OCI-LY7 (cell line): ENCODE data around the gene TMEM221. TPM values are rescaled to one million over a fixed set of nuclear protein-coding genes. Genes with fewer than 3 reads are reported as not detected.

Source experiments
- BruUV-seq: library from RNA; stranded (reverse); fragments of 400-500 nt; replicated peaks from 2 replicates; lab custom pipeline; 2021; lab: Mats Ljungman, UMichigan
- CTCF ChIA-PET: fragments of 300-600 bp; sonication (Branson Sonifier 250); formaldehyde crosslinking; loops from one replicate; lab custom pipeline; 2022; ENCODE audit warnings: antibody characterized with exemption; ENCODE audit not compliant: unreplicated experiment; lab: Charles Lee
- POLR2A ChIA-PET: fragments of 300-600 bp; sonication (Branson Sonifier 250); formaldehyde crosslinking; loops from one replicate; lab custom pipeline; 2022; ENCODE audit warnings: antibody characterized with exemption; lab: Charles Lee
- DNase-seq: peaks from one replicate; pipeline ENCODE4 v3.0.0-alpha.2; 2015; ENCODE audit warnings: low spot score
- H2AFZ ChIP-seq: fragments of 200-600 bp; sonication (generic), shearing (Covaris generic); 2 replicates; pipeline ENCODE4 v1.6.1; 2014; ENCODE audit warnings: mild to moderate bottlenecking, antibody characterized with exemption, low read length, moderate library complexity
- H3K27ac ChIP-seq: fragments of 200-600 bp; sonication (generic); 2 replicates; pipeline ENCODE4 v1.5.1; 2014; ENCODE audit warnings: mixed run types, low read depth, mild to moderate bottlenecking, moderate library complexity, low read length, inconsistent platforms; ENCODE audit not compliant: poor library complexity, severe bottlenecking
- H3K36me3 ChIP-seq: fragments of 200-600 bp; sonication (generic); 2 replicates; pipeline ENCODE4 v1.6.1; 2014; ENCODE audit warnings: mild to moderate bottlenecking, antibody characterized with exemption, low read length, moderate library complexity, mixed read lengths; ENCODE audit not compliant: insufficient read depth
- H3K4me1 ChIP-seq: fragments of 200-600 bp; sonication (generic); 2 replicates; pipeline ENCODE4 v1.5.1; 2014; ENCODE audit warnings: mild to moderate bottlenecking, low read length; ENCODE audit not compliant: insufficient read depth, poor library complexity, severe bottlenecking
- H3K4me2 ChIP-seq: fragments of 200-600 bp; sonication (generic); 2 replicates; pipeline ENCODE4 v1.6.1; 2014; ENCODE audit warnings: mild to moderate bottlenecking, low read length
- H3K4me3 ChIP-seq: fragments of 200-600 bp; sonication (generic); 2 replicates; pipeline ENCODE4 v1.5.1; 2014; ENCODE audit warnings: mild to moderate bottlenecking, low read depth, low read length; ENCODE audit not compliant: poor library complexity, severe bottlenecking
- H3K79me2 ChIP-seq: fragments of 200-600 bp; sonication (generic); 2 replicates; pipeline ENCODE4 v1.6.1; 2016; ENCODE audit warnings: low read depth, mild to moderate bottlenecking, low read length, moderate library complexity, mixed read lengths; ENCODE audit not compliant: insufficient read depth
- H3K9me2 ChIP-seq: fragments of 200-600 bp; sonication (generic); 2 replicates; pipeline ENCODE4 v1.6.1; 2016; ENCODE audit warnings: mild to moderate bottlenecking, low read length, mixed read lengths; ENCODE audit not compliant: insufficient read depth
- H3K9me3 ChIP-seq: fragments of 200-600 bp; sonication (generic); 2 replicates; pipeline ENCODE4 v1.6.1; 2014; ENCODE audit warnings: mild to moderate bottlenecking, mixed run types, low read length, mixed read lengths
- H4K20me1 ChIP-seq: fragments of 200-600 bp; sonication (generic); 2 replicates; pipeline ENCODE4 v1.6.1; 2014; ENCODE audit warnings: mild to moderate bottlenecking, antibody characterized with exemption, low read length, moderate library complexity, mixed read lengths; ENCODE audit not compliant: insufficient read depth
- CTCF ChIP-seq: fragments of 200-600 bp; sonication (generic); conservative IDR thresholded peaks from 2 replicates; pipeline ENCODE4 v1.5.1; 2014; ENCODE audit warnings: mild to moderate bottlenecking, antibody characterized with exemption, low read length, moderate library complexity, mixed read lengths
- EZH2phosphoT487 ChIP-seq: fragments of 200-600 bp; sonication (generic); IDR thresholded peaks from 2 replicates; pipeline ENCODE4 v1.6.1; 2018; ENCODE audit warnings: low read depth, borderline replicate concordance, mild to moderate bottlenecking, mixed run types, antibody characterized with exemption, low read length, moderate library complexity, mixed read lengths
- intact Hi-C: fragments of 100-400 bp; cut with micrococcal nuclease; formaldehyde crosslinking; loops from one replicate; pipeline ENCODE4 v1.10.0; 2022; ENCODE audit not compliant: unreplicated experiment
- total RNA-seq, 2 experiments: library from RNA; depleted of rRNA in 1 of 2; stranded (reverse); fragments of >200 nt in 1 of 2; shearing (Covaris generic) in 1 of 2; gene quantifications; 2 replicates each; pipeline ENCODE4 v1.2.3, GENCODE V29; 2014 to 2022

Gene TMEM221
- total RNA-seq, 2 experiments from 2014 or later: not detected

- no TSS peak for BruUV-seq
- no peaks in the 10 kb centered on the region for H3K79me2 ChIP-seq
- H3K4me1 ChIP-seq: peaks cover 4% of the 10 kb centered on the region
- ChIA-PET CTCF (no interaction called here), POLR2A (no interaction called here)
- H3K9me3 ChIP-seq: peaks cover 6% of the 10 kb centered on the region; the same call in 1 of the 2 replicates
- TF ChIP-seq CTCF: no peak
- TF ChIP-seq EZH2phosphoT487: no peak
- H4K20me1 ChIP-seq: no peaks in the 10 kb centered on the region
- no peak for DNase-seq
- no peak overlapping the region for H3K4me2 ChIP-seq
- H2AFZ ChIP-seq: no peak overlapping the region
- H3K9me2 ChIP-seq: no peaks in the 10 kb centered on the region
- no peaks in the 10 kb centered on the region for H3K36me3 ChIP-seq
- intact Hi-C loops: no loop called here
- H3K4me3 ChIP-seq: no peak overlapping the region
- H3K27ac ChIP-seq: no peak overlapping the region
Measured at GRCh38 chr19:17445526-17446165, 2.8 kb downstream of the TMEM221 start.

- H3K4me3 ChIP-seq: no peak overlapping the region
- no TSS peak for BruUV-seq
- H4K20me1 ChIP-seq: no peaks in the 10 kb centered on the region
- ChIA-PET CTCF (interaction anchor here (0.6 kb wide), 1 partner anchor 109 kb away, joined by 3 read pairs; no protein-coding TSS in a partner anchor), POLR2A (interaction anchor here (0.6 kb wide), 2 partner anchors 86 to 362 kb away, joined by 3 to 4 read pairs; no protein-coding TSS in a partner anchor)
- peak; percentile 59 for DNase-seq
- H3K79me2 ChIP-seq: no peaks in the 10 kb centered on the region
- intact Hi-C loops: no loop called here
- no peaks in the 10 kb centered on the region for H3K36me3 ChIP-seq
- no peak overlapping the region for H3K27ac ChIP-seq
- TF ChIP-seq EZH2phosphoT487: no peak
- peak; percentile 79 for TF ChIP-seq CTCF
- no peak overlapping the region for H3K4me2 ChIP-seq
- no peak overlapping the region for H2AFZ ChIP-seq
- no peaks in the 10 kb centered on the region for H3K9me2 ChIP-seq
- peaks cover 6% of the 10 kb centered on the region; the same call in 1 of the 2 replicates for H3K9me3 ChIP-seq
- no peaks in the 10 kb centered on the region for H3K4me1 ChIP-seq
Measured at GRCh38 chr19:17441241-17442021, 7.0 kb downstream of the TMEM221 start.

GRCh38 chr19:17436874-17437267 is 11.6 kb downstream of the TMEM221 start:
- no peak for TF ChIP-seq CTCF
- TF ChIP-seq EZH2phosphoT487: no peak
- Histone ChIP-seq H3K36me3 (no peaks in the 10 kb centered on the region), H2AFZ (no peak overlapping the region), H3K27ac (no peak overlapping the region), H3K9me3 (peaks cover 6% of the 10 kb centered on the region; the same call in 1 of the 2 replicates), H3K4me1 (no peaks in the 10 kb centered on the region), H3K4me2 (no peak overlapping the region), H3K9me2 (no peaks in the 10 kb centered on the region), H4K20me1 (no peaks in the 10 kb centered on the region), H3K4me3 (no peak overlapping the region), H3K79me2 (no peaks in the 10 kb centered on the region)
- no peak for DNase-seq
- ChIA-PET CTCF (no interaction called here), POLR2A (no interaction called here)
- no TSS peak for BruUV-seq
- intact Hi-C loops: no loop called here
